IPS-18c (cell line): ENCODE results near the gene NTRK2.

Experiments
- H3K4me3 ChIP-seq: 2 replicates; pipeline ENCODE4 v1.7.0; 2013; ENCODE audit warnings: low read depth, mild to moderate bottlenecking, low read length, moderate library complexity; ENCODE audit not compliant: insufficient read depth
- H3K9me3 ChIP-seq: one replicate; pipeline ENCODE4 v1.6.1; 2013; ENCODE audit warnings: mild to moderate bottlenecking, low read length, moderate library complexity; ENCODE audit not compliant: control insufficient read depth, insufficient read depth

Gene NTRK2

GRCh38 chr9:84945878-84946538 is 276.5 kb downstream of the NTRK2 start:
- no peaks in the 10 kb centered on the region for H3K9me3 ChIP-seq
- H3K4me3 ChIP-seq = no peak overlapping the region

- Histone ChIP-seq H3K4me3 (no peak overlapping the region), H3K9me3 (no peaks in the 10 kb centered on the region)
Observed at GRCh38 chr9:84947412-84947972, 278.0 kb downstream of the NTRK2 start.

- Histone ChIP-seq H3K9me3 (no peaks in the 10 kb centered on the region), H3K4me3 (no peak overlapping the region)
Observed at GRCh38 chr9:84949258-84949657, 279.7 kb downstream of the NTRK2 start.

GRCh38 chr9:84949971-84950370 is 280.4 kb downstream of the NTRK2 start:
- no peaks in the 10 kb centered on the region for H3K9me3 ChIP-seq
- H3K4me3 ChIP-seq = no peak overlapping the region

GRCh38 chr9:84950879-84951811 is 281.6 kb downstream of the NTRK2 start:
- no peaks in the 10 kb centered on the region for H3K9me3 ChIP-seq

GRCh38 chr9:84953252-84953773 is 283.8 kb downstream of the NTRK2 start:
- Histone ChIP-seq H3K4me3 (no peak overlapping the region), H3K9me3 (no peaks in the 10 kb centered on the region)

More at GRCh38 chr9:84950879-84951811, 281.6 kb downstream of the NTRK2 start:
- no peak overlapping the region for H3K4me3 ChIP-seq

- H3K9me3 ChIP-seq = no peaks in the 10 kb centered on the region
- no peak overlapping the region for H3K4me3 ChIP-seq
Observed at GRCh38 chr9:84953797-84954705, 284.5 kb downstream of the NTRK2 start.

GRCh38 chr9:84955155-84955554 is 285.6 kb downstream of the NTRK2 start:
- Histone ChIP-seq H3K9me3 (no peaks in the 10 kb centered on the region), H3K4me3 (no peak overlapping the region)

GRCh38 chr9:84955971-84956370 is 286.4 kb downstream of the NTRK2 start:
- H3K4me3 ChIP-seq = no peak overlapping the region
- H3K9me3 ChIP-seq = no peaks in the 10 kb centered on the region

GRCh38 chr9:84959339-84959738 is 289.8 kb downstream of the NTRK2 start:
- no peaks in the 10 kb centered on the region for H3K9me3 ChIP-seq
- H3K4me3 ChIP-seq = no peak overlapping the region

- Histone ChIP-seq H3K9me3 (no peaks in the 10 kb centered on the region), H3K4me3 (no peak overlapping the region)
Observed at GRCh38 chr9:84966876-84967830, 297.6 kb downstream of the NTRK2 start.

- H3K9me3 ChIP-seq = no peaks in the 10 kb centered on the region
- H3K4me3 ChIP-seq = no peak overlapping the region
Observed at GRCh38 chr9:84969084-84969483, 299.6 kb downstream of the NTRK2 start.

- Histone ChIP-seq H3K9me3 (no peaks in the 10 kb centered on the region), H3K4me3 (no peak overlapping the region)
Observed at GRCh38 chr9:84969736-84970135, 300.2 kb downstream of the NTRK2 start.

GRCh38 chr9:84970432-84970831 is 300.9 kb downstream of the NTRK2 start:
- no peaks in the 10 kb centered on the region for H3K9me3 ChIP-seq
- no peak overlapping the region for H3K4me3 ChIP-seq

GRCh38 chr9:84971571-84971970 is 302.0 kb downstream of the NTRK2 start:
- no peak overlapping the region for H3K4me3 ChIP-seq
- no peaks in the 10 kb centered on the region for H3K9me3 ChIP-seq

- Histone ChIP-seq H3K4me3 (no peak overlapping the region), H3K9me3 (no peaks in the 10 kb centered on the region)
Observed at GRCh38 chr9:84974258-84974657, 304.7 kb downstream of the NTRK2 start.
